Measurements from ENCODE around the gene FLYWCH1.

DNA sequence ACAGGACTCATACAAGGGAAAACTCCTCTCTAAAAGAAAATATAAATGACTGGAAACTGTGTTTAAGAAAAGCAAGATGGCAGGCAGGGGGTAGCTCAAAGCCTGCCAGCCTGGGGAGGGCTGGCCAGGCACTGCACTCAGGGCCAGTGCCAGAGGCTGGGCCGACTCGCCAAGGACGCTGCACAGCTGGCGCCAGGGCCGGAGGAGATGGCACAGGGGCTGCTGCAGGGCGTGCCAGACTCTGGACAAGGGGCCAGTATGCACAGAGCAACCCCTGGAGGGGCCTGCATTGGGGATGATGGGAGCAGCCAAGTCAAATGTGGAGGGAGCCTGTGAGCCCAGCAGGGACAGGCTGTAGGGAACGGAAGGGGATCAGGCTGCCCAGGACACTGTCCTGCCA, 64.5 kb downstream of the FLYWCH1 start:
- TF ChIP-seq, protein P1, sequence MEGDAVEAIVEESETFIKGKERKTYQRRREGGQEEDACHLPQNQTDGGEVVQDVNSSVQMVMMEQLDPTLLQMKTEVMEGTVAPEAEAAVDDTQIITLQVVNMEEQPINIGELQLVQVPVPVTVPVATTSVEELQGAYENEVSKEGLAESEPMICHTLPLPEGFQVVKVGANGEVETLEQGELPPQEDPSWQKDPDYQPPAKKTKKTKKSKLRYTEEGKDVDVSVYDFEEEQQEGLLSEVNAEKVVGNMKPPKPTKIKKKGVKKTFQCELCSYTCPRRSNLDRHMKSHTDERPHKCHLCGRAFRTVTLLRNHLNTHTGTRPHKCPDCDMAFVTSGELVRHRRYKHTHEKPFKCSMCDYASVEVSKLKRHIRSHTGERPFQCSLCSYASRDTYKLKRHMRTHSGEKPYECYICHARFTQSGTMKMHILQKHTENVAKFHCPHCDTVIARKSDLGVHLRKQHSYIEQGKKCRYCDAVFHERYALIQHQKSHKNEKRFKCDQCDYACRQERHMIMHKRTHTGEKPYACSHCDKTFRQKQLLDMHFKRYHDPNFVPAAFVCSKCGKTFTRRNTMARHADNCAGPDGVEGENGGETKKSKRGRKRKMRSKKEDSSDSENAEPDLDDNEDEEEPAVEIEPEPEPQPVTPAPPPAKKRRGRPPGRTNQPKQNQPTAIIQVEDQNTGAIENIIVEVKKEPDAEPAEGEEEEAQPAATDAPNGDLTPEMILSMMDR (IDR thresholded peaks at IDR 0.05; ENCODE audit: borderline replicate concordance, extremely low read depth, low read length, poor library complexity, severe bottlenecking), result no peak
- TF ChIP-seq EZH2 (IDR thresholded peaks at IDR 0.05; ENCODE audit: borderline replicate concordance, low read depth, low read length, severe bottlenecking), result no peak

Data from DND-41 (cell line).